GM06990 (cell line): ENCODE results near the gene PRSS27.

Source experiments
- DNase-seq: peaks from one replicate; pipeline ENCODE4 v3.0.0-alpha.2; 2011; ENCODE audit not compliant: insufficient read length; ENCODE audit errors: extremely low read depth
- H3K27me3 ChIP-seq: replicated peaks from 2 replicates; pipeline ENCODE4 v1.6.0; 2011; ENCODE audit warnings: low read length; ENCODE audit not compliant: control insufficient read depth, insufficient read depth
- H3K36me3 ChIP-seq: 2 replicates; pipeline ENCODE4 v1.5.1; 2011; ENCODE audit warnings: low read length; ENCODE audit not compliant: control insufficient read depth, insufficient read depth
- H3K4me3 ChIP-seq: replicated peaks from 2 replicates; pipeline ENCODE4 v1.5.1; 2011; ENCODE audit warnings: low read depth, mild to moderate bottlenecking, control low read depth, low read length
- CTCF ChIP-seq: IDR thresholded peaks from 2 replicates; pipeline ENCODE4 v1.5.1; 2011; ENCODE audit warnings: low read length, control low read depth, mild to moderate bottlenecking, inconsistent platforms; ENCODE audit not compliant: insufficient read depth, poor library complexity, severe bottlenecking

The PRSS27 gene

GRCh38 chr16:2738615-2739014, 18.6 kb upstream of the PRSS27 start:
- no peak for TF ChIP-seq CTCF
- Histone ChIP-seq H3K27me3 (no peaks in the 10 kb centered on the region), H3K4me3 (no peak overlapping the region), H3K36me3 (no peaks in the 10 kb centered on the region)
- no peak for DNase-seq

- DNase-seq: no peak
- Histone ChIP-seq H3K36me3 (no peaks in the 10 kb centered on the region), H3K27me3 (no peaks in the 10 kb centered on the region), H3K4me3 (no peak overlapping the region)
- no peak for TF ChIP-seq CTCF
Observed at GRCh38 chr16:2737895-2738418, 17.9 kb upstream of the PRSS27 start.

- Histone ChIP-seq H3K4me3 (no peak overlapping the region), H3K36me3 (no peaks in the 10 kb centered on the region), H3K27me3 (no peaks in the 10 kb centered on the region)
- TF ChIP-seq CTCF: no peak
- DNase-seq: no peak
Observed at GRCh38 chr16:2737238-2737605, 17.2 kb upstream of the PRSS27 start.

- Histone ChIP-seq H3K36me3 (no peaks in the 10 kb centered on the region), H3K27me3 (no peaks in the 10 kb centered on the region), H3K4me3 (no peak overlapping the region)
- no peak for TF ChIP-seq CTCF
- no peak for DNase-seq
Observed at GRCh38 chr16:2736476-2737237, 16.6 kb upstream of the PRSS27 start.

- no peak for DNase-seq
- Histone ChIP-seq H3K4me3 (no peak overlapping the region), H3K27me3 (no peaks in the 10 kb centered on the region), H3K36me3 (no peaks in the 10 kb centered on the region)
- TF ChIP-seq CTCF: no peak
Observed at GRCh38 chr16:2734844-2735515, 15.0 kb upstream of the PRSS27 start.
